Epithelial cell of proximal tubule (primary cell): ENCODE measurements around the gene APH1B. TPM values are rescaled to one million over a fixed set of nuclear protein-coding genes. Genes with fewer than 3 reads are reported as not detected.

Source experiments
- DNase-seq: peaks from one replicate; pipeline ENCODE4 v3.0.0-alpha.2; 2011; ENCODE audit warnings: low read depth
- H3K4me3 ChIP-seq: 2 replicates; pipeline ENCODE4 v1.5.1; 2011; ENCODE audit warnings: low read depth, mild to moderate bottlenecking, low read length
- total RNA-seq: library from RNA; depleted of rRNA; stranded (reverse); fragments of >200 nt; gene quantifications from 2 replicates; pipeline ENCODE4 v1.2.3, GENCODE V29; 2015
- TF ChIP-seq, protein P1 (sequence below): conservative IDR thresholded peaks from 2 replicates; pipeline ENCODE4 v1.5.1; 2012; ENCODE audit warnings: low read depth, mild to moderate bottlenecking, low read length

The APH1B gene
- 2.7 and 3.9 TPM in 2 replicates for total RNA-seq

DNA sequence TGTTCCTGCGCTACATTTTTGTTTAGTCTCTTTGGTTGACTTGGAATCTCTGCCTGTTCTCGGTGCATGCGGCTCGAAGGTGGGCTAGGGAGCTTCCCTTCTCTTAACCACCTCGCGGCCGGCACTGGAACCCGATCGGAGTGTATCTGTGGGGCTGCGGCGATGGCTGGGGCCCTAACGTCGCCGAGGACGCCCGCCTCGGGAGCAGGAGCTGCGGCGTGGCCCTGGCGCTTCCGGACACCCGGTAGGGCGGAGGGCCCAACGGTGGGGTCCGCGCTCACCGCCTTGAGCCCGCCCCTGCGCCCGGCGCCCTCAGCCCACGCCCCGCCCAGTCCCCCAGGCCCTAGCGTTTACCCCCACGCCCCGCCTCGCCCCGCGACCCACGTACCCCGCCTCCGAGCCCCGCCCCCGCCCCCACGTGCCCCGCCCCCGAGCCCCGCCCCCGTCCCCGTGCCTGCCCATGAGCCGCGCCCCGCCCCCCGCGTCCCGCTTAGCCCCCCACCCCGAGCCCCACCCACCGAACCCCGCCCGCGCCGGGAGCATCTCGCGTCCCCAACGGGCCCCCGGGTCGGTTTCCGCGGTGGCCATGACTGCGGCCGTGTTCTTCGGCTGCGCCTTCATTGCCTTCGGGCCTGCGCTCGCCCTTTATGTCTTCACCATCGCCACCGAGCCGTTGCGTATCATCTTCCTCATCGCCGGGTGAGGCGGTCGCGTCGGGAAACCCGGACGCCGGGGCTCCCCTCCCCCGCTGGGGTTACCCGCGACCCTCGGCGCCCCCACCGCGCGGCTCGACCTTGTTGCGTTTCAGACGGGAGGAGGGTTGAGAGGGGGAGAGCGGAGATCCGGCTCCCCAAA lies at the start of gene APH1B:
APH1B (plus strand) TSS at position 568 of the 855 bp plus-strand sequence; CDS start at position 587, 19 bp downstream.
- TF ChIP-seq, protein P1, sequence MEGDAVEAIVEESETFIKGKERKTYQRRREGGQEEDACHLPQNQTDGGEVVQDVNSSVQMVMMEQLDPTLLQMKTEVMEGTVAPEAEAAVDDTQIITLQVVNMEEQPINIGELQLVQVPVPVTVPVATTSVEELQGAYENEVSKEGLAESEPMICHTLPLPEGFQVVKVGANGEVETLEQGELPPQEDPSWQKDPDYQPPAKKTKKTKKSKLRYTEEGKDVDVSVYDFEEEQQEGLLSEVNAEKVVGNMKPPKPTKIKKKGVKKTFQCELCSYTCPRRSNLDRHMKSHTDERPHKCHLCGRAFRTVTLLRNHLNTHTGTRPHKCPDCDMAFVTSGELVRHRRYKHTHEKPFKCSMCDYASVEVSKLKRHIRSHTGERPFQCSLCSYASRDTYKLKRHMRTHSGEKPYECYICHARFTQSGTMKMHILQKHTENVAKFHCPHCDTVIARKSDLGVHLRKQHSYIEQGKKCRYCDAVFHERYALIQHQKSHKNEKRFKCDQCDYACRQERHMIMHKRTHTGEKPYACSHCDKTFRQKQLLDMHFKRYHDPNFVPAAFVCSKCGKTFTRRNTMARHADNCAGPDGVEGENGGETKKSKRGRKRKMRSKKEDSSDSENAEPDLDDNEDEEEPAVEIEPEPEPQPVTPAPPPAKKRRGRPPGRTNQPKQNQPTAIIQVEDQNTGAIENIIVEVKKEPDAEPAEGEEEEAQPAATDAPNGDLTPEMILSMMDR = no peak
- H3K4me3 ChIP-seq = peak within 1 kb of the TSS; percentile 67
- no peak for DNase-seq

DNA sequence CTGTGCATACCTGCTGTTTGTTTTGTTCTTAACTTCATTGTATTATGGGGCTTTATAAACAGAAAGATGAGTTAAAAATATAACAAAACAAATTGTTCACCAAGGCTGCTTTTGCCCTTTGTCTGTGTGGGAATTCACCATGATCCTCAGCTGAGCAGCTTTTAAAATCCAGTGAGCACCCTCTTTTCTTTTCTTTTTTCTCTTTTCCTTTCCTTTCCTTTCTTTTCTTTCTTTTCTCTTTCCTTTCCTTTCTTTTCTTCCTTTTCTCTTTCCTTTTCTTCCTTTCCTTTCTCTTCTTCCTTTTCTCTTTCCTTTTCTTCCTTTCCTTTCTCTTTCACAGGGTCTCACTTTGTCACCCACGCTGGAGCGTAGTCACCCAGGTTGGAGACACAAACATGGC lies 49.7 kb upstream of the APH1B start:
- DNase-seq = no peak
- H3K4me3 ChIP-seq = no peak overlapping the region
- TF ChIP-seq, protein P1 = no peak

DNA sequence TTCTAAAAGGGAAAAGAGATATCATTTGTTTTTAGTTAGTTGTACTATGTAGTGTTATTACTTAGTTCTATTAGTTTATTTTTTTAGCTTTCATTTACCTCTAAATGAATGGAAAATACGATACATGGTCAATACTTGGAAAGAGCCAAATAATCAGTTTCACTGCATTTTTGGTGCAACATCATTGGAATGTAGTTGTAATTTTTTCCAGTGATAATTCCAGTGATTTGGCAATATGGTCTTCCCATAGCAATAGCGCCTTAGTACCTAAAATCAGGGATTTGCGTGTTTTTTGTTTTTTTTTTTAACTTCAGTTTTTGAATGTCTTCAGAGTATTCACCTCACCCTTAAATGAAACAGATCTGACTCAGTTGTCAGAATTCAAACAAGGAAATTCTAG lies 46.2 kb upstream of the APH1B start:
- DNase-seq = no peak
- no peak overlapping the region for H3K4me3 ChIP-seq
- TF ChIP-seq, protein P1 = no peak

DNA sequence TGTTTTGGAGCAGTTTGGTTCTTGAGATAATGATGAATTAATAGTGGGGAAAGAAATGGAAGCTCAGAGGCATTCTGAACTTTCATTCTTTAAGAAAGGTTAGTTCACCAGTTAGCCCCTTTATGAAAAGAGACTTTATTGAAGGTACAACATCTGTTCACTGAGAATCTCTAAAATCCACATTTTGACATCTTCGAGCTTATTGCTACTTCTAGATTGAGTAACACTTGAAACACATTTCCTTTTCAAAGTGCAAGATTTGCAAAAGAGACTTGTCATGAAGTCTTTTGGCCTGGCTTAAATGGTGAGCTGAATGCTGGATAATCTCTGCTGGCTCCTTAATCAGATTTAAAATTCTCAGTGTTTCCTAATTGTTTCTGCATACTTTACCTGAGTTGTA lies 45.7 kb upstream of the APH1B start:
- TF ChIP-seq, protein P1 = no peak
- no peak overlapping the region for H3K4me3 ChIP-seq
- DNase-seq = no peak

DNA sequence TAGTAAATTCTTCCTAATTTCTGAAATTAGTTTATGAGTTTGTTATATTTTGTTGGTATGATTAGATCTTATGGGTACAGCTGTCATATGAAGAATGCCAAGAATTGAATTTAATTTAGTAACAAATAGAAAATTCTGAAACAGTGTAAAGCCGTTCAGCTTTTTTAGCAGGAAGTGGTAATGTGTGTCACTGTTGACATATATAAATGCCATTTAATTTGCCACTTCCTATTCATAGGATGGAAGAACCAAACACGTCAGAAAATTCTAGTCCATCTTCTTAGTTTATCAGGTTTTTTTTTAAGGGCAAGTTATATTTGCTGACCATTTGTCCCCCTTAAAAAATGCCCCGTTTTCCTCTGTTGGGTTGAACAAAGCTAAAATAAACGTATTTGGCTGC lies 45.0 kb upstream of the APH1B start:
- H3K4me3 ChIP-seq = no peak overlapping the region
- DNase-seq = no peak
- TF ChIP-seq, protein P1 = no peak

DNA sequence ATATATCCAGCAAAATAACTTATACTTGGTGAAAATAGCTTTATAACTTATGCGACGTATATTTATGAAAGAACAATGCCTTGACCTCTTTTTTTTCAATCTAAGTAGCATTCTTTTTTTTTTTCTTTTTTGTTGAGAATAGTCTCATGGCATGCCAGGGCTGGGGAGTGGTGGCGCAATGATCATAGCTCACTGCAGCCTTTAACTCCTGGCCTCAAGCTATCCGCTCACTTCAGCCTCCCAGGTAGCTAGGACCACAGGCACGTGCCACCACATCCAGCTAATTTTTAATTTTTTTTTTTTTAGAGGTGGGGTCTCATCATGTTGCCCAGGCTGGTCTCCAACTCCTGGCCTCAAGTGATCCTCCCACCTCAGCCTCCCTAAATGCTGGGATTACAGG lies 44.5 kb upstream of the APH1B start:
- DNase-seq = no peak
- no peak overlapping the region for H3K4me3 ChIP-seq
- TF ChIP-seq, protein P1 = no peak

DNA sequence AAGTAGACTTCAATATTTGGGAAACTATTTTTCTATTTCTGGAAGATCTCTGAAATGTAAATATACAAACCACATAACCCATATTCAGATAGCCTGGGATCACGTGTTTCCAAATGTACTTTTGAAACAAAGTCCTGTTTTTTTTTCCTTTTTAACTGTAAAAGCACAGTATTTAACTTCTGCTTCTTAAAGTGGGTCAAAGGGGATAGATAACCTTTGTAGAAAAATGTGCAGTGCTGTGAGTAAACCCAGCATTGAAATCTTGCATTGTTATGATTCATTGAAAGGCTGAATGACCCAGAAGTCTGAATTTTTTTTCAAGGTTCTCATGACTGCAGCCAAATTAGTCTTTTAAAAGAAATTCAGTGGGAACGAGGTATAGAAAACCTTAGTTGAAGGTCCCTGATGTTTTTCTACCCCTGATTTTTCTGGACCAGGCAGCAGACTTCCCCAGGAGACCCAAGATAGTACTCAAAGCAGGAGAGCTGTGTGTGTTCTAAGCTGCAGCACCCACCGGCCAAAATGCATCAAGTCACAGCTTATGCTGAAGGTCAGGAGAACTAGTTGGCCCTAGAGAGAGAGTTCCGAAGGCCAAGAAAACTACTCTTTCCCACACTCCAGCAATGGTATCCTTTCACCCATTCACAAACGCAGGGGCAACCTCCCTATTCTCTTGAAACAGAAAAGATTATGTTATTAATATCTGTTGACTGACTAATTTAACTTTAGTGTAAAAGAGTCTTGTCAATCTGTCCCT lies 43.6 kb upstream of the APH1B start:
- DNase-seq = no peak
- TF ChIP-seq, protein P1 = no peak
- no peak overlapping the region for H3K4me3 ChIP-seq
